GM18502 (cell line): ENCODE results near the gene MMRN1.

Source experiments
- ATAC-seq: cut with Tn5 transposase; IDR thresholded peaks from one replicate; pipeline ENCODE4 v1.9.1; 2021; ENCODE audit warnings: mild to moderate bottlenecking; ENCODE audit not compliant: unreplicated experiment, poor library complexity

MMRN1 gene, protein sequence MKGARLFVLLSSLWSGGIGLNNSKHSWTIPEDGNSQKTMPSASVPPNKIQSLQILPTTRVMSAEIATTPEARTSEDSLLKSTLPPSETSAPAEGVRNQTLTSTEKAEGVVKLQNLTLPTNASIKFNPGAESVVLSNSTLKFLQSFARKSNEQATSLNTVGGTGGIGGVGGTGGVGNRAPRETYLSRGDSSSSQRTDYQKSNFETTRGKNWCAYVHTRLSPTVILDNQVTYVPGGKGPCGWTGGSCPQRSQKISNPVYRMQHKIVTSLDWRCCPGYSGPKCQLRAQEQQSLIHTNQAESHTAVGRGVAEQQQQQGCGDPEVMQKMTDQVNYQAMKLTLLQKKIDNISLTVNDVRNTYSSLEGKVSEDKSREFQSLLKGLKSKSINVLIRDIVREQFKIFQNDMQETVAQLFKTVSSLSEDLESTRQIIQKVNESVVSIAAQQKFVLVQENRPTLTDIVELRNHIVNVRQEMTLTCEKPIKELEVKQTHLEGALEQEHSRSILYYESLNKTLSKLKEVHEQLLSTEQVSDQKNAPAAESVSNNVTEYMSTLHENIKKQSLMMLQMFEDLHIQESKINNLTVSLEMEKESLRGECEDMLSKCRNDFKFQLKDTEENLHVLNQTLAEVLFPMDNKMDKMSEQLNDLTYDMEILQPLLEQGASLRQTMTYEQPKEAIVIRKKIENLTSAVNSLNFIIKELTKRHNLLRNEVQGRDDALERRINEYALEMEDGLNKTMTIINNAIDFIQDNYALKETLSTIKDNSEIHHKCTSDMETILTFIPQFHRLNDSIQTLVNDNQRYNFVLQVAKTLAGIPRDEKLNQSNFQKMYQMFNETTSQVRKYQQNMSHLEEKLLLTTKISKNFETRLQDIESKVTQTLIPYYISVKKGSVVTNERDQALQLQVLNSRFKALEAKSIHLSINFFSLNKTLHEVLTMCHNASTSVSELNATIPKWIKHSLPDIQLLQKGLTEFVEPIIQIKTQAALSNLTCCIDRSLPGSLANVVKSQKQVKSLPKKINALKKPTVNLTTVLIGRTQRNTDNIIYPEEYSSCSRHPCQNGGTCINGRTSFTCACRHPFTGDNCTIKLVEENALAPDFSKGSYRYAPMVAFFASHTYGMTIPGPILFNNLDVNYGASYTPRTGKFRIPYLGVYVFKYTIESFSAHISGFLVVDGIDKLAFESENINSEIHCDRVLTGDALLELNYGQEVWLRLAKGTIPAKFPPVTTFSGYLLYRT

GRCh38 chr4:89894649-89895550 is at the start of gene MMRN1:
TSS of gene MMRN1 (plus strand) at chr4:89894854. CDS start at chr4:89894972, 118 bp downstream.
- ATAC-seq = peak; percentile 74

DNA sequence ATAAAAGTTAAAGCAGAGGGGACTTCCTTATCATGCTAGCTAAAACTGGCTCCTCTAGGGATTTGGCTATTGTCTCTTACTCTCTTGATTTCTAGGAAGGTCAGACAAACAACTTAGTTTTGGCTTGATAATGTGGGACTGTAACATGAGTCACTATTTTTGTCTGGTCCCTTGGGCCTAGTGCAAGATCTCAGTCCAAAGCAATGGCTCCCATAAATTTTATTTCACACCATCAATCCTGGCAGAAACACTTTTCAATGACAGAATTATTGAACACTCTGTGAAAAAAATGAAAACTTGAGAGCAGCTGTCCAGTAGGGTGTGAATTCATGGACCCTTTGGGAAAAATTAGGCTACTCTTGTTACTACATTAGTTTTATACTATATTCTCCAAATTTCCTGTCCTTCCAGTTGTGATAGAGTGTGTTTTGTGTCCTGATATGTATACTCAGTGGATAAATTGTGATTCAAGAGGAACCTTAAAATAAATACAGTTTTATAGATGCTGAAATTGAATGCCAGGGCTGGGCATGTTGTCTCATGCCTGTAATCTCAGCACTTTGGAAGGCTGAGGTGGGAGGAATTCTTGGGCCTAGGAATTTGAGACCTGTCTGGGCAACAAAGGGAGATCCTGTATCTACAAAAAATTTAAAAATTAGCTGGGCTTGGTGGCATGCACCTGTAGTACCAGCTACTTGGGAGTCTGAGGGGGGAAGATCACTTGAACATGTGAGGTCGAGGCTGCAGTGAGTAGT is 46.9 kb upstream of the MMRN1 start:
- ATAC-seq = no peak

- ATAC-seq = no peak
Observed at GRCh38 chr4:89855236-89855635, 39.4 kb upstream of the MMRN1 start.

GRCh38 chr4:89860971-89861370 is 33.7 kb upstream of the MMRN1 start:
- no peak for ATAC-seq

- ATAC-seq = no peak
Observed at GRCh38 chr4:89863533-89863932, 31.1 kb upstream of the MMRN1 start.

DNA sequence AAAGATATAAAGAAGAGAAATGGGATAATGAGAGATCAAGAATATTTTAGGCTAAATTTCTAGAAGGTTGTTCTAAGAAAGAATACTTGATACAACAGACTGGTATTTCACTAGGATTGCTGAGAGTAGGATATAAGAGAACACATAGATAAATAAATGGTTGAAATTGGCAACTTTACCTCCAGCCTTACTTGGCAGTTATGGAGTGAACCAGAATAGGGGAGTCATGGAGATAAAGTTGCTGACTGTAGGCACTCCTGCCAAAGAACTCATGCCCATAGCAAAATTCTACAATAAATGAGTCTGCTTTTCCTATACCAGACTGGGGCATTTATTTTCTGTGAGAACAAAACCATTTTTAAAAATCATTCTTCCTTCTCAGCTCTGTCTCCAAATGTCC is 26.4 kb upstream of the MMRN1 start:
- ATAC-seq = no peak

DNA sequence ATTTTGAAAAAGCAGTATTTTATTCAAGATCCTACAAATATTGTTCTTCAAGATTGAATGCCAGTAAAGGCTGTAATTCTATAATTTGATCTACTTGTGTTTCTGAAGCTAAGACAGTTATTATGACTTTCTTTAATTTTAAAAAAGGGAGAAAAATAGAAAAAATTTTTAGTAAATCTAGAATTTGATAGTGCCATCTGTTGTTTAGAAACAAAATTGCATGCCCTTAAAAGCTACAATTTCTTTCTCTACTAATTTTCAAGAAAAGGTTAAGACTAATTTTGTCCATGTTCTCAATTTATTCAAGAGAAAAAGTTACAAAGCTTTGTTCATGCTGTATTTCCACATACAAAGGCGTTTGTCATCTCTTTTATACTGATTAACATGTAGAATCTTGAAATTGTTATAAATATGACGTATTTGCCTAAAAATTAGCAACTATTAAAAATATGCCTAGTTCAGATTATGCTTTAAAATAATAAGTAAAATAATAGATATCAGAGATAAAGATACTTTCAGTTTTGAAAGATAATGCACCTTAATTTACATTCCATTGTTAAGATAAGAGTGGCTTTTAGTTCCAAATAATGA is 25.6 kb upstream of the MMRN1 start:
- ATAC-seq = no peak

GRCh38 chr4:89871211-89871610 is 23.4 kb upstream of the MMRN1 start:
- no peak for ATAC-seq

GRCh38 chr4:89876548-89876947 is 18.1 kb upstream of the MMRN1 start:
- no peak for ATAC-seq

DNA sequence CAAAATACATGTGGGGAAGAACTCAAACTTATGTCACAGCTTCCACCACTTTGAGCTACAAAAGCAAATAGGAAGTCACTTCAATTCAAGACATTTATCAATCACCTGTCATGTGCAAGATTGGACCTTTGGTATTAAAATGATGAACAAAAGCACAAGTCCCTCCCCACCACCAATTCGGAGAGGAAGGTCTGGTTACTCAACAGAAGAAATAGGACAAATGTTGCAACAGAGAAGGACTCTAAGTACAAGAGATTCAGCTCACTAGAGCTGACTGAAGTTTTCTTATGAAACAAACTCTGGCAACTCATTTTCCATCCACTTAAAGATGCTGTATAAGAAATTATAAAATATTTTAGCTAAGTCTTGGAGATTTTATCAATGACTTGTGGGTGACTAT is 16.0 kb upstream of the MMRN1 start:
- ATAC-seq = no peak

GRCh38 chr4:89879215-89879614 is 15.4 kb upstream of the MMRN1 start:
- no peak for ATAC-seq

- no peak for ATAC-seq
Observed at GRCh38 chr4:89889289-89889688, 5.4 kb upstream of the MMRN1 start.

GRCh38 chr4:89897867-89898266 is 3.2 kb downstream of the MMRN1 start:
- ATAC-seq = no peak

GRCh38 chr4:89898304-89898716 is 3.7 kb downstream of the MMRN1 start:
- no peak for ATAC-seq

- ATAC-seq = no peak
Observed at GRCh38 chr4:89899152-89899551, 4.5 kb downstream of the MMRN1 start.

DNA sequence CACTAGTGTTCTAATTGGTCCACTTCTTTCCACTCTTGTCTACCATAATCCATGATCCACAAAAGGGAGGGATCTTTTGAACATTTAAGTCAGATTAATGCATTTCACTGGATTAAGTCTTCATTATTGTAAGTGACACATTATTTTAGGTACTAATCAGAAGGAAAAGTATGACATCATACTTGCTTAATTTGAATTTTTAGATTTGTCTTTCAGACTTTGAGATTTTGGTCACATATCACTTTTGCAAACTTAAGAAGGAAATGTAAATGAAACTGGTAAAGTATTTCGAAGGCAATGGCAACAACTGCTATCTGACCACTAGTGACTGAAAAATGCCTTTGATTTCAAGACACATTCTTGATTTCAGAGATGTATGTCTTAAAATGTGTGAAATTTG is 5.2 kb downstream of the MMRN1 start:
- no peak for ATAC-seq

- peak; percentile 91 for ATAC-seq
Observed at GRCh38 chr4:89901808-89902431, 7.3 kb downstream of the MMRN1 start.

- no peak for ATAC-seq
Observed at GRCh38 chr4:89904524-89904923, 9.9 kb downstream of the MMRN1 start.
